Tibial nerve (tissue), 4 donors: ENCODE results near the gene MANSC1. TPM values are rescaled to one million over a fixed set of nuclear protein-coding genes. Genes with fewer than 3 reads are reported as not detected.

Experiments
- DNase-seq, 2 donors: peaks; one replicate each; pipeline ENCODE4 v3.0.0-alpha.2; 2019; ENCODE audit warnings: low spot score in 2 of 2
- H3K27ac ChIP-seq, 4 donors: fragments of 200-600 bp; sonication (generic) in 3 of 4; one replicate each; pipeline ENCODE4 v1.5.1; 2017 to 2019; ENCODE audit warnings: mild to moderate bottlenecking in 1 of 4
- H3K27me3 ChIP-seq, 2 donors: fragments of 200-600 bp; sonication (generic) in 1 of 2; one replicate each; pipeline versions ENCODE4 v1.5.1 to v1.6.0; 2017 to 2019
- H3K36me3 ChIP-seq, 3 donors: fragments of 200-600 bp; sonication (generic); one replicate each; pipeline ENCODE4 v1.5.1; 2018 to 2019
- H3K4me1 ChIP-seq, 4 donors: fragments of 200-600 bp; sonication (generic) in 3 of 4; one replicate each; pipeline ENCODE4 v1.5.1; 2017 to 2019
- H3K4me3 ChIP-seq, 4 donors: fragments of 200-600 bp; sonication (generic) in 3 of 4; one replicate each; pipeline ENCODE4 v1.5.1; 2017 to 2019; ENCODE audit warnings: mild to moderate bottlenecking in 1 of 4, moderate library complexity in 1 of 4
- H3K9me3 ChIP-seq, 4 donors: fragments of 200-600 bp; sonication (generic) in 3 of 4; one replicate each; pipeline ENCODE4 v1.5.1; 2017 to 2019
- EP300 ChIP-seq, 2 donors: sonication (generic); formaldehyde crosslinking; IDR thresholded peaks; one replicate each; pipeline ENCODE4 v1.6.1; 2017; ENCODE audit warnings: antibody characterized with exemption in 2 of 2, mild to moderate bottlenecking in 1 of 2
- POLR2A ChIP-seq, 2 donors: fragments of 450-650 bp; IDR thresholded peaks; one replicate each; pipeline ENCODE4 v1.6.1; 2017; ENCODE audit warnings: antibody characterized with exemption in 2 of 2, mild to moderate bottlenecking in 2 of 2, moderate library complexity in 2 of 2
- WGBS, 2 donors: methylation state at CpG; one replicate each; pipeline ENCODE4 v1.1.5; 2018; 5-methylcytosine and 5-hydroxymethylcytosine counted together
- small RNA-seq: library from RNA; depleted of rRNA; stranded (forward); fragments of <200 nt; gene quantifications from one replicate; pipeline ENCODE3, GENCODE V24; 2016
- total RNA-seq, 4 donors: library from RNA; depleted of rRNA; stranded (reverse); fragments of >200 nt; gene quantifications; one replicate each; pipeline ENCODE4 v1.1.0, GENCODE V29; 2016
- TF ChIP-seq, protein P1 (sequence below), 5 experiments: fragments of 200-600 bp in 3 of 5; fragments of 450-650 bp in 2 of 5; sonication (generic) in 3 of 5; IDR thresholded peaks; one replicate each; pipeline ENCODE4 v1.5.1; 2016 to 2019; ENCODE audit warnings: antibody characterized with exemption in 5 of 5, mild to moderate bottlenecking in 3 of 5, moderate library complexity in 2 of 5

The MANSC1 gene
- total RNA-seq, 4 donors from 2014 or later = 7.9 to 11.6 (median 9.6) TPM

DNA sequence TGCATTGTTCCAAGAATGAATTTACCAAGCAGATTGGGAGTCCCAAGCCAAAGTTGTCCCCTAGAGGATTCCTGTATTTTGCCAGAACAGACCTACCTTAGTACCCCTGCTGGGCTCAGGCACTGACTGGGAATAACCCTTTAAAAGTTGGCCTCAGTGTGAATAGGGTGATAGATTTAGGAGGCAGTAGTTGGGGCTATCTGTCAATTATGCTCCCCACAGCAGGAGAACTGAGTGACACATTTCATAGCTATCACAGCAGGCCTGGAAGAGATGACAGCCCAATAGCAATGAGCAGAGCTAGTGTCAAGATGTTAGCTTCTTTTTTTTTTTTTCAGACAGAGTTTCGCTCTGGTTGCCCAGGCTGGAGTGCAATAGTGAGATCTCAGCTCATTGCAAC lies 68.9 kb downstream of the MANSC1 start:
- Histone ChIP-seq H3K36me3 (no peaks in the 10 kb centered on the region), H3K4me1 (peaks cover 0 to 23% (median 7%) of the 10 kb centered on the region in 4 donors), H3K27me3 (no peaks in the 10 kb centered on the region), H3K9me3 (peaks cover 0 to 11% (median 0%) of the 10 kb centered on the region in 4 donors), H3K4me3 (no peak overlapping the region), H3K27ac (no peak overlapping the region)
- no peak for DNase-seq
- WGBS, 2 donors = 100% methylated on average over 1 of the region's 1 CpG
- TF ChIP-seq POLR2A (IDR thresholded peaks at IDR 0.05) (no peak), EP300 (IDR thresholded peaks at IDR 0.05) (no peak)
- TF ChIP-seq, protein P1, sequence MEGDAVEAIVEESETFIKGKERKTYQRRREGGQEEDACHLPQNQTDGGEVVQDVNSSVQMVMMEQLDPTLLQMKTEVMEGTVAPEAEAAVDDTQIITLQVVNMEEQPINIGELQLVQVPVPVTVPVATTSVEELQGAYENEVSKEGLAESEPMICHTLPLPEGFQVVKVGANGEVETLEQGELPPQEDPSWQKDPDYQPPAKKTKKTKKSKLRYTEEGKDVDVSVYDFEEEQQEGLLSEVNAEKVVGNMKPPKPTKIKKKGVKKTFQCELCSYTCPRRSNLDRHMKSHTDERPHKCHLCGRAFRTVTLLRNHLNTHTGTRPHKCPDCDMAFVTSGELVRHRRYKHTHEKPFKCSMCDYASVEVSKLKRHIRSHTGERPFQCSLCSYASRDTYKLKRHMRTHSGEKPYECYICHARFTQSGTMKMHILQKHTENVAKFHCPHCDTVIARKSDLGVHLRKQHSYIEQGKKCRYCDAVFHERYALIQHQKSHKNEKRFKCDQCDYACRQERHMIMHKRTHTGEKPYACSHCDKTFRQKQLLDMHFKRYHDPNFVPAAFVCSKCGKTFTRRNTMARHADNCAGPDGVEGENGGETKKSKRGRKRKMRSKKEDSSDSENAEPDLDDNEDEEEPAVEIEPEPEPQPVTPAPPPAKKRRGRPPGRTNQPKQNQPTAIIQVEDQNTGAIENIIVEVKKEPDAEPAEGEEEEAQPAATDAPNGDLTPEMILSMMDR (IDR thresholded peaks at IDR 0.05) = no peak

DNA sequence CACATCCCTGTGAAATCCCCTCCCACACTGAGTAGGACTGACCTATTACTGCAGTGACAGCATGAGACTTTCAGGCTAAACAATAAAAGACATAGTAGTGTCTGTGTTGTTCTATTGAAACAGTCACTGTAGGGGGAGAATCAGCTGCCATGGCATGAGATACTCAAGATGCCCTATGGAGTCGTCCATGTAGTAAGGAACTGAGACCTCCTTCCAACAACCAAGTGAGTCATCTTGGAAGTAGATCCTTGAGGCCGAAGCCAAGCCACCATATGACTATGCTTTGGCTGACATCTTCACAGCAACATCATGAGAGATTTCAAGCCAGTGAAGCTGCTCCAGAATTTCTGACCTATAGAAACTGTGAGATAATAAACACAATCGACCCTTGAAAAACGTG lies 71.1 kb downstream of the MANSC1 start:
- peaks cover 0 to 14% (median 0%) of the 10 kb centered on the region in 4 donors for H3K9me3 ChIP-seq
- peaks cover 0 to 23% (median 7%) of the 10 kb centered on the region in 4 donors for H3K4me1 ChIP-seq
- H3K27ac ChIP-seq = no peak overlapping the region
- WGBS, 2 donors = 53 to 63% methylated on average over 4 of the region's 4 CpGs
- H3K27me3 ChIP-seq = no peaks in the 10 kb centered on the region
- no peak overlapping the region for H3K4me3 ChIP-seq
- no peak for DNase-seq
- no peaks in the 10 kb centered on the region for H3K36me3 ChIP-seq
- no peak for TF ChIP-seq POLR2A (IDR thresholded peaks at IDR 0.05)
- TF ChIP-seq, protein P1 (IDR thresholded peaks at IDR 0.05) = no peak
- no peak for TF ChIP-seq EP300 (IDR thresholded peaks at IDR 0.05)

Small RNA genes within 50 kb of the gene (small RNA-seq; reads per million reads assigned to genes)
- gene RNU6-318P = not detected

Other genes with a start within 250 kb of the MANSC1 start
- 10 to 100 TPM; 30.6 to 64.5 (median 44.9) TPM for gene LRP6, start 83.2 kb downstream of the MANSC1 start, total RNA-seq
- 10 to 100 TPM; 14.2 to 45.0 (median 25.6) TPM for gene BORCS5, start 6.8 kb upstream of the MANSC1 start, total RNA-seq
- 10 to 100 TPM; 16.2 to 23.2 (median 19.1) TPM for gene DUSP16, start 212.6 kb upstream of the MANSC1 start, total RNA-seq